HepG2 (cell line): Measurements from ENCODE around the gene PPARA. TPM values are rescaled to one million over a fixed set of nuclear protein-coding genes. Genes with fewer than 3 reads are reported as not detected.

Experiments
- ATAC-seq: fragments of 200-7000 bp; cut with Tn5 transposase; 3 replicates; pipeline ENCODE4 v1.9.1; 2020; ENCODE audit warnings: mild to moderate bottlenecking, moderate library complexity
- BruUV-seq: library from RNA; stranded (reverse); fragments of 400-500 nt; replicated peaks from 2 replicates; lab custom pipeline; 2021; lab: Mats Ljungman, UMichigan
- CTCF ChIA-PET: fragments of 300-600 bp; formaldehyde crosslinking; extraction: SDS; loops from one replicate; lab custom pipeline; 2021; ENCODE audit warnings: low total read pairs, inconsistent platforms, low intra/inter-chr PET ratio; lab: Yijun Ruan, JAX
- POLR2A ChIA-PET: fragments of 350-600 bp; sonication (Branson Sonifier 250); formaldehyde crosslinking; loops from one replicate; lab custom pipeline; 2020; ENCODE audit warnings: antibody characterized with exemption, inconsistent platforms; lab: Yijun Ruan, JAX
- DNase-seq: peaks from one replicate; pipeline ENCODE4 v3.0.0-alpha.2; 2015; ENCODE audit warnings: low spot score
- FAIRE-seq: peaks from 3 replicates; lab custom pipeline; 2011; peaks lifted over from hg19 to GRCh38; lab: Jason Lieb, UNC
- H2AFZ ChIP-seq: one replicate; pipeline ENCODE4 v1.6.1; 2011; ENCODE audit warnings: low read length, inconsistent platforms
- H3K27ac ChIP-seq: fragments of 300-600 bp; 3 replicates; pipeline ENCODE4 v1.8.0; 2011; ENCODE audit warnings: mixed run types, mild to moderate bottlenecking, mixed read lengths, low read length, inconsistent platforms; ENCODE audit not compliant: insufficient read depth; ENCODE audit errors: extremely low read length
- H3K27me3 ChIP-seq, 2 experiments: fragments of 200-600 bp in 1 of 2; 2 replicates in 1 of 2; 3 replicates in 1 of 2; pipeline versions ENCODE4 v1.6.0 to v1.8.0; 2011; ENCODE audit warnings: low read length in 2 of 2, mild to moderate bottlenecking in 2 of 2, moderate library complexity in 2 of 2, inconsistent platforms in 1 of 2; ENCODE audit not compliant: insufficient read depth in 2 of 2, control insufficient read depth in 1 of 2
- H3K36me3 ChIP-seq, 2 experiments: fragments of 200-600 bp in 1 of 2; replicated peaks in 1 of 2; 2 replicates in 1 of 2; 3 replicates in 1 of 2; pipeline versions ENCODE4 v1.5.1 to v1.8.0; 2011; ENCODE audit warnings: low read length in 2 of 2, inconsistent platforms in 1 of 2; ENCODE audit not compliant: insufficient read depth in 2 of 2, control insufficient read depth in 1 of 2
- H3K4me1 ChIP-seq: 2 replicates; pipeline ENCODE4 v1.5.1; 2012; ENCODE audit warnings: low read length, inconsistent platforms; ENCODE audit not compliant: insufficient read depth
- H3K4me2 ChIP-seq: 2 replicates; pipeline ENCODE4 v1.6.0; 2011; ENCODE audit warnings: low read depth, low read length, inconsistent platforms
- H3K4me3 ChIP-seq, 3 experiments: fragments of 200-600 bp in 1 of 3; sonication (generic), shearing (Covaris generic) in 1 of 3; replicated peaks in 1 of 3; 2 replicates each; pipeline ENCODE4 v1.5.1; 2011 to 2016; ENCODE audit warnings: low read length in 3 of 3, inconsistent platforms in 2 of 3, low read depth in 2 of 3, mild to moderate bottlenecking in 2 of 3, control low read depth in 1 of 3, mixed read lengths in 1 of 3; ENCODE audit not compliant: insufficient read depth in 1 of 3
- H3K79me2 ChIP-seq: one replicate; pipeline ENCODE4 v1.6.1; 2011; ENCODE audit warnings: low read length, inconsistent platforms; ENCODE audit not compliant: insufficient read depth
- H3K9ac ChIP-seq: 2 replicates; pipeline ENCODE4 v1.6.0; 2011; ENCODE audit warnings: mild to moderate bottlenecking, low read depth, low read length, inconsistent platforms; ENCODE audit not compliant: insufficient read depth
- H3K9me3 ChIP-seq: 2 replicates; pipeline ENCODE4 v1.5.1; 2012; ENCODE audit warnings: mild to moderate bottlenecking, low read length
- H4K20me1 ChIP-seq: 2 replicates; pipeline ENCODE4 v1.6.0; 2011; ENCODE audit warnings: inconsistent platforms, mild to moderate bottlenecking, low read length, moderate library complexity; ENCODE audit not compliant: insufficient read depth
- ATAD3A ChIP-seq: sonication (generic); formaldehyde crosslinking; IDR thresholded peaks from 2 replicates; pipeline ENCODE4 v1.4.0; 2020; ENCODE audit warnings: missing genetic modification reagents
- ATF4 ChIP-seq, 2 experiments: fragments of 450-650 bp in 1 of 2; sonication (generic) in 1 of 2; formaldehyde crosslinking; IDR thresholded peaks; 2 replicates each; pipeline versions ENCODE4 v1.5.0 to v1.8.0; 2020 to 2022; ENCODE audit warnings: mild to moderate bottlenecking in 1 of 2, missing genetic modification reagents in 1 of 2
- CTCF ChIP-seq: sonication (generic); formaldehyde crosslinking; IDR thresholded peaks from 2 replicates; pipeline ENCODE4 v1.5.0; 2020; ENCODE audit warnings: mild to moderate bottlenecking, missing genetic modification reagents, moderate library complexity
- IRF9 ChIP-seq: sonication (generic); formaldehyde crosslinking; IDR thresholded peaks from 2 replicates; pipeline ENCODE4 v1.8.0; 2022; ENCODE audit warnings: missing genetic modification reagents, mild to moderate bottlenecking, borderline replicate concordance
- RBAK ChIP-seq: sonication (generic); formaldehyde crosslinking; IDR thresholded peaks from 2 replicates; pipeline ENCODE4 v1.5.1; 2020; ENCODE audit warnings: mild to moderate bottlenecking, missing genetic modification reagents
- TGIF2 ChIP-seq: IDR thresholded peaks from 2 replicates; pipeline ENCODE4 v1.6.1; 2016; ENCODE audit warnings: control low read depth, missing compliant biosample characterization
- ZNF260 ChIP-seq: sonication (generic); formaldehyde crosslinking; IDR thresholded peaks from 2 replicates; pipeline ENCODE4 v1.4.0; 2020; ENCODE audit warnings: missing genetic modification reagents, low read depth, mild to moderate bottlenecking, borderline replicate concordance
- ZNF503 ChIP-seq: sonication (generic); formaldehyde crosslinking; IDR thresholded peaks from 2 replicates; pipeline ENCODE4 v1.4.0; 2020; ENCODE audit warnings: missing genetic modification reagents
- ZNF709 ChIP-seq: sonication (generic); formaldehyde crosslinking; IDR thresholded peaks from 2 replicates; pipeline ENCODE4 v1.5.0; 2020; ENCODE audit warnings: mild to moderate bottlenecking, missing genetic modification reagents
- WGBS: methylation state at CpG from one replicate; pipeline ENCODE4 v1.1.6; 2017; ENCODE audit warnings: low lambda C conversion rate; 5-methylcytosine and 5-hydroxymethylcytosine counted together
- in situ Hi-C: cut with HindIII; loops from 2 replicates; pipeline ENCODE4 v1.10.0; 2017; ENCODE audit warnings: low pct_unique_long_range_greater_than_20kb; ENCODE audit not compliant: extremely low pct_ligation_motif_present
- intact Hi-C: fragments of 100-400 bp; cut with micrococcal nuclease; formaldehyde crosslinking; loops from one replicate; pipeline ENCODE4 v1.10.0; 2022; ENCODE audit not compliant: unreplicated experiment
- polyA plus RNA-seq, 8 experiments: library from polyadenylated mRNA; depleted of rRNA in 3 of 8; stranded (reverse) in 7 of 8; unstranded in 1 of 8; fragments of >200 nt; fragmentation: Illumina TruSeq in 4 of 8; extraction: Trizol in 4 of 8; gene quantifications; 2 replicates each; pipeline versions ENCODE4 v1.2.1 to v1.2.3, GENCODE V29; 2011 to 2016; ENCODE audit warnings: low read depth in 4 of 8, missing spikeins in 1 of 8, mixed read lengths in 1 of 8; ENCODE audit not compliant: insufficient read depth in 1 of 8
- total RNA-seq, 5 experiments: library from RNA; depleted of rRNA; stranded (reverse); fragments of >200 nt; fragmentation: Illumina TruSeq; extraction: Trizol; gene quantifications; 2 replicates each; pipeline ENCODE4 v1.2.3, GENCODE V29; 2016; ENCODE audit warnings: low read depth in 1 of 5

Gene PPARA
- total and polyA plus RNA-seq, 2 of the 13 experiments (the other 11 are each of a cell fraction or from before 2014, with no cell fraction given), result 18.2 to 24.7 TPM

- peaks cover 73% of the 10 kb centered on the region for H3K4me1 ChIP-seq
- H3K27ac ChIP-seq, result no peak overlapping the region
- no TSS peak for BruUV-seq
- ChIA-PET POLR2A (interaction anchor here (0.6 kb wide), 1 partner anchor 152 kb away, joined by 3 read pairs; no protein-coding TSS in a partner anchor), CTCF (no interaction called here)
- no peaks in the 10 kb centered on the region for H3K9me3 ChIP-seq
- H3K4me2 ChIP-seq, result no peak overlapping the region
- no peak for DNase-seq
- H3K9ac ChIP-seq, result no peak overlapping the region
- no peak overlapping the region for H3K4me3 ChIP-seq
- in situ Hi-C loops, result loop anchor here (25.0 kb wide), 1 partner anchor 412 kb away; the partner anchor contains the start of gene CELSR1
- no peak for FAIRE-seq
- no peaks in the 10 kb centered on the region for H3K79me2 ChIP-seq
- no peak overlapping the region for H2AFZ ChIP-seq
- 23% methylated on average over 4 of the region's 7 CpGs for WGBS
- TF ChIP-seq ZNF260 (CRISPR knock-in tag), result no peak
- TF ChIP-seq CTCF, result no peak
- TF ChIP-seq IRF9 (CRISPR knock-in tag), result no peak
- no peak for TF ChIP-seq RBAK (CRISPR knock-in tag)
- TF ChIP-seq ZNF709 (CRISPR knock-in tag), result no peak
- TF ChIP-seq TGIF2 (CRISPR knock-in tag), result no peak
- TF ChIP-seq ATF4 (CRISPR knock-in tag; IDR thresholded peaks at IDR 0.05), result no peak
- no peak for TF ChIP-seq ATAD3A (CRISPR knock-in tag)
- TF ChIP-seq ZNF503 (CRISPR knock-in tag), result no peak
- no peak for ATAC-seq
- intact Hi-C loops, result no loop called here
- no peaks in the 10 kb centered on the region for H3K36me3 ChIP-seq
- H3K27me3 ChIP-seq, result peaks cover 11 to 43% of the 10 kb centered on the region in 2 experiments; a peak in 4 of 5 replicates
- H4K20me1 ChIP-seq, result no peaks in the 10 kb centered on the region
Observed at GRCh38 chr22:46125311-46125710, 25.0 kb upstream of the PPARA start.
